Testis (tissue), 2 donors: ENCODE results near the gene CREBBP.

ENCODE experiments used
- CTCF ChIP-seq, 3 experiments: fragments of 450-650 bp in 2 of 3; fragments of 200-600 bp in 1 of 3; sonication (generic) in 1 of 3; IDR thresholded peaks; one replicate each; pipeline ENCODE4 v1.5.1; 2016 to 2019; ENCODE audit warnings: antibody characterized with exemption in 3 of 3, mild to moderate bottlenecking in 2 of 3, moderate library complexity in 1 of 3
- POLR2A ChIP-seq: fragments of 450-650 bp; IDR thresholded peaks from one replicate; pipeline ENCODE4 v1.6.1; 2017; ENCODE audit warnings: antibody characterized with exemption, mild to moderate bottlenecking, moderate library complexity

GRCh38 chr16:3722508-3722907 lies 158.0 kb downstream of the CREBBP start:
- TF ChIP-seq CTCF (IDR thresholded peaks at IDR 0.05) (no peak), POLR2A (no peak)
